IMR-90 (cell line): Measurements from ENCODE around the gene SWI5. TPM values are rescaled to one million over a fixed set of nuclear protein-coding genes. Genes with fewer than 3 reads are reported as not detected.

ENCODE experiments used
- microRNA-seq, 2 experiments: library from miRNA; stranded (forward) in 1 of 2; unstranded in 1 of 2; fragments of 10-50 nt in 1 of 2; fragments of <30 nt in 1 of 2; gene quantifications in 1 of 2; microRNA quantifications in 1 of 2; one replicate each; pipeline versions ENCODE3 to v1.1.0; 2013 to 2020; ENCODE audit not compliant: insufficient read depth in 1 of 2, insufficient read length in 1 of 2, unreplicated experiment in 1 of 2
- polyA plus RNA-seq, 3 experiments: library from polyadenylated mRNA; depleted of rRNA; stranded (reverse); fragments of >200 nt; gene quantifications; 2 replicates each; pipeline ENCODE4 v1.2.3, GENCODE V29; 2012; ENCODE audit warnings: low replicate concordance in 1 of 3
- small RNA-seq, 5 experiments: library from RNA; depleted of rRNA; stranded (forward); fragments of <200 nt; gene quantifications; one replicate each; pipeline ENCODE3, GENCODE V24; 2012
- total RNA-seq: library from RNA; depleted of rRNA; stranded (reverse); fragments of >200 nt; gene quantifications from 2 replicates; pipeline ENCODE4 v1.2.3, GENCODE V29; 2012; rRNA removed

SWI5 gene
- total and polyA plus RNA-seq, 2 of the 4 experiments (the other 2 are of a cell fraction), result 38.9 to 93.5 TPM

Small RNAs within 50 kb of the gene (microRNA-seq; reads per million reads assigned to microRNA genes)
- gene MIR199B (416 to 423 reads per million in 2 experiments), gene MIR3154 (1.1 to 6.2 reads per million in 2 experiments)

Small RNAs within 50 kb of the gene (small RNA-seq; reads per million reads assigned to genes)
- gene MIR199B (12.3 to 5,645 (median 1,104) reads per million in 5 experiments), gene MIR3154 (0 to 0.07 (median 0) reads per million in 5 experiments)

Other genes starting within 250 kb of the SWI5 start
- 8.3 and 9.7 TPM in 2 replicates for gene NAIF1, start 209.0 kb upstream of the SWI5 start, total RNA-seq
- gene NAIF1, start 209.0 kb upstream of the SWI5 start, polyA plus RNA-seq (2012; rRNA removed), result 10.1 and 10.4 TPM in 2 replicates
- 17.9 and 20.3 TPM in 2 replicates for gene SLC25A25, start 208.0 kb upstream of the SWI5 start, total RNA-seq
- 14.0 and 19.1 TPM in 2 replicates for gene SLC25A25, start 208.0 kb upstream of the SWI5 start, polyA plus RNA-seq (2012; rRNA removed)
- gene PTGES2, start 148.5 kb upstream of the SWI5 start, total RNA-seq, result 90.3 and 107 TPM in 2 replicates
- gene PTGES2, start 148.5 kb upstream of the SWI5 start, polyA plus RNA-seq (2012; rRNA removed), result 99.2 and 100 TPM in 2 replicates
- not detected in 2 replicates for gene LCN2, start 126.8 kb upstream of the SWI5 start, total RNA-seq
- gene LCN2, start 126.8 kb upstream of the SWI5 start, polyA plus RNA-seq (2012; rRNA removed), result not detected in 2 replicates
- 25.1 and 27.5 TPM in 2 replicates for gene BBLN, start 116.0 kb upstream of the SWI5 start, total RNA-seq
- 103 and 146 TPM in 2 replicates for gene BBLN, start 116.0 kb upstream of the SWI5 start, polyA plus RNA-seq (2012; rRNA removed)
- gene CIZ1, start 84.7 kb upstream of the SWI5 start, total RNA-seq, result 13.8 and 20.6 TPM in 2 replicates
- 51.9 and 54.4 TPM in 2 replicates for gene CIZ1, start 84.7 kb upstream of the SWI5 start, polyA plus RNA-seq (2012; rRNA removed)
- 11.4 and 13.6 TPM in 2 replicates for gene DNM1, start 72.9 kb upstream of the SWI5 start, total RNA-seq
- 17.7 and 19.3 TPM in 2 replicates for gene DNM1, start 72.9 kb upstream of the SWI5 start, polyA plus RNA-seq (2012; rRNA removed)
- gene GOLGA2, start 269 bp upstream of the SWI5 start, total RNA-seq, result 118 TPM in 2 replicates
- gene GOLGA2, start 269 bp upstream of the SWI5 start, polyA plus RNA-seq (2012; rRNA removed), result 124 and 146 TPM in 2 replicates
- 16.7 and 21.3 TPM in 2 replicates for gene TRUB2, start 46.2 kb downstream of the SWI5 start, total RNA-seq
- gene TRUB2, start 46.2 kb downstream of the SWI5 start, polyA plus RNA-seq (2012; rRNA removed), result 17.4 and 18.0 TPM in 2 replicates
- 20.0 and 20.1 TPM in 2 replicates for gene COQ4, start 46.6 kb downstream of the SWI5 start, total RNA-seq
- 40.7 and 41.4 TPM in 2 replicates for gene COQ4, start 46.6 kb downstream of the SWI5 start, polyA plus RNA-seq (2012; rRNA removed)
- gene SLC27A4, start 64.3 kb downstream of the SWI5 start, total RNA-seq, result 9.2 and 9.7 TPM in 2 replicates
- gene SLC27A4, start 64.3 kb downstream of the SWI5 start, polyA plus RNA-seq (2012; rRNA removed), result 13.7 and 14.8 TPM in 2 replicates
- 20.6 and 33.2 TPM in 2 replicates for gene URM1, start 95.1 kb downstream of the SWI5 start, total RNA-seq
- 66.9 and 75.6 TPM in 2 replicates for gene URM1, start 95.1 kb downstream of the SWI5 start, polyA plus RNA-seq (2012; rRNA removed)
- 15.1 and 16.1 TPM in 2 replicates for gene CERCAM, start 144.6 kb downstream of the SWI5 start, total RNA-seq
- 118 and 146 TPM in 2 replicates for gene CERCAM, start 144.6 kb downstream of the SWI5 start, polyA plus RNA-seq (2012; rRNA removed)
- 46.4 and 59.2 TPM in 2 replicates for gene ODF2, start 179.7 kb downstream of the SWI5 start, total RNA-seq
- gene ODF2, start 179.7 kb downstream of the SWI5 start, polyA plus RNA-seq (2012; rRNA removed), result 34.9 and 40.2 TPM in 2 replicates
- 35.3 and 39.4 TPM in 2 replicates for gene GLE1, start 228.4 kb downstream of the SWI5 start, total RNA-seq
- 13.2 and 14.3 TPM in 2 replicates for gene GLE1, start 228.4 kb downstream of the SWI5 start, polyA plus RNA-seq (2012; rRNA removed)